DOHH2 (cell line): ENCODE measurements around the gene STX16.

Experiments used
- EZH2phosphoT487 ChIP-seq: fragments of 200-600 bp; sonication (generic); IDR thresholded peaks from 2 replicates; pipeline ENCODE4 v1.6.1; 2017; ENCODE audit warnings: borderline replicate concordance, mild to moderate bottlenecking, antibody characterized with exemption, low read length, moderate library complexity, mixed read lengths
- TF ChIP-seq, protein P1 (sequence below): fragments of 200-600 bp; sonication (generic); IDR thresholded peaks from one replicate; pipeline ENCODE4 v1.5.1; 2014; ENCODE audit warnings: antibody characterized with exemption, mild to moderate bottlenecking, low read depth, low read length; ENCODE audit not compliant: poor library complexity, severe bottlenecking

DNA sequence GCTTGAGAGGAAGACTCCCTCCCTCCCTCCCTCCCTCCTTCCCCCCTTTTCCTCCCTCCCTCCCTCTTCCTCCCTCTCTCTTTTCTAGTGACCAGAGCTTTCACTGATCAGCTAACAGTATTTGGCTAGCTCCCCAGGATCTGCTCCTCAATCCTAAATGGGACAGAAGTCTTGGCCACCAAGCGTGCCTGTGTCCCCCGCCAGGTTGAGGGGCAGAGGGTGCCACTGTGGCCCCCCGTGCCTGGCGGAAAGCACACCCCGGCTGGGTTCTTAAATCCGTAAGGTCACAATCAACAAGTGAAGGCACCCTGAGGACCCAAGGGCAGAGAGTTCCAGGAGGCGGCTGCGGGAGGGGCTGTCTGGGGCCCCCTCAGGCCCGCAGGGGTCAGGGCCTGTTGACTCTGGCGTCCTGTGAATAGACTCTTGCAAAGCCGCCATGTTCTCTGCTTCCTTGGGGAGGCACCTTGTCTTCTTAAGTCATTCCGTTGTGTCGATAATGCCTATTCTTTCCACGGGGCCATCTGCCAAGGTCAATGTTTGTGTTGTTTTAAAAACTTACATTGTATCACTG, 38.9 kb upstream of the STX16 start:
- TF ChIP-seq, protein P1, sequence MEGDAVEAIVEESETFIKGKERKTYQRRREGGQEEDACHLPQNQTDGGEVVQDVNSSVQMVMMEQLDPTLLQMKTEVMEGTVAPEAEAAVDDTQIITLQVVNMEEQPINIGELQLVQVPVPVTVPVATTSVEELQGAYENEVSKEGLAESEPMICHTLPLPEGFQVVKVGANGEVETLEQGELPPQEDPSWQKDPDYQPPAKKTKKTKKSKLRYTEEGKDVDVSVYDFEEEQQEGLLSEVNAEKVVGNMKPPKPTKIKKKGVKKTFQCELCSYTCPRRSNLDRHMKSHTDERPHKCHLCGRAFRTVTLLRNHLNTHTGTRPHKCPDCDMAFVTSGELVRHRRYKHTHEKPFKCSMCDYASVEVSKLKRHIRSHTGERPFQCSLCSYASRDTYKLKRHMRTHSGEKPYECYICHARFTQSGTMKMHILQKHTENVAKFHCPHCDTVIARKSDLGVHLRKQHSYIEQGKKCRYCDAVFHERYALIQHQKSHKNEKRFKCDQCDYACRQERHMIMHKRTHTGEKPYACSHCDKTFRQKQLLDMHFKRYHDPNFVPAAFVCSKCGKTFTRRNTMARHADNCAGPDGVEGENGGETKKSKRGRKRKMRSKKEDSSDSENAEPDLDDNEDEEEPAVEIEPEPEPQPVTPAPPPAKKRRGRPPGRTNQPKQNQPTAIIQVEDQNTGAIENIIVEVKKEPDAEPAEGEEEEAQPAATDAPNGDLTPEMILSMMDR, result no peak
- TF ChIP-seq EZH2phosphoT487, result no peak
